ENCODE measurements around the gene CSKMT. TPM values are rescaled to one million over a fixed set of nuclear protein-coding genes. Genes with fewer than 3 reads are reported as not detected.

The CSKMT gene
- total RNA-seq, 1 experiment from 2014 or later, result 63.5 TPM

GRCh38 chr11:62665599-62666258 lies 617 bp downstream of the CSKMT start (continued):
- TF ChIP-seq EZH2phosphoT487 (IDR thresholded peaks at IDR 0.05; ENCODE audit: borderline replicate concordance) (no peak), SIN3A (IDR thresholded peaks at IDR 0.05; ENCODE audit: low read depth) (no peak), MAX (IDR thresholded peaks at IDR 0.05) (no peak), RAD21 (IDR thresholded peaks at IDR 0.05; ENCODE audit: low read depth) (no peak)

- Histone ChIP-seq H3K27me3 (ENCODE audit: insufficient read depth, low read length) (no peaks in the 10 kb centered on the region), H3K9me3 (ENCODE audit: control insufficient read depth in 1 of 2, insufficient read depth in 1 of 2, low read depth in 1 of 2, low read length in 2 of 2) (no peaks in the 10 kb centered on the region), H4K20me1 (ENCODE audit: insufficient read depth) (no peaks in the 10 kb centered on the region), H3K4me3 (replicated peaks in 1 of 2; ENCODE audit: low read depth in 1 of 2, low read length in 2 of 2) (peak overlapping the region; percentile 99), H3K9me2 (ENCODE audit: insufficient read depth) (no peaks in the 10 kb centered on the region), H3K36me3 (ENCODE audit: control insufficient read depth in 1 of 2, insufficient read depth in 2 of 2, low read length in 2 of 2) (peaks cover 11 to 32% of the 10 kb centered on the region in 2 experiments; a peak in 3 of 4 replicates), H3K4me1 (ENCODE audit: control insufficient read depth in 1 of 2, insufficient read depth in 2 of 2, low read length in 2 of 2) (peaks cover 30 to 54% of the 10 kb centered on the region in 2 experiments; a peak in 3 of 4 replicates), H3K79me2 (ENCODE audit: insufficient read depth, low read length) (peaks cover 68% of the 10 kb centered on the region), H3K9ac (ENCODE audit: low read length) (peak overlapping the region; percentile 100), H2AFZ (ENCODE audit: low read depth, low read length, poor library complexity, severe bottlenecking) (no peak overlapping the region), H3K27ac (ENCODE audit: low read depth, low read length) (peak overlapping the region; percentile 96), H3K4me2 (ENCODE audit: low read length) (peak overlapping the region; percentile 98)
- intact Hi-C loops (cut with micrococcal nuclease), result no loop called here
- ChIA-PET POLR2A (interaction anchor here (1.0 to 8.9 kb wide), 13 partner anchors 8 to 272 kb away, joined by 3 to 195 read pairs (median 6); partner anchors contain the start of genes B3GAT3, EEF1G, GANAB and INTS5), CTCF (interaction anchor here (1.6 to 1.9 kb wide), 2 partner anchors 11 to 120 kb away, joined by 5 to 6 read pairs; no protein-coding TSS in a partner anchor), RAD21 (ENCODE audit: low non-redundant PET in 1 of 2, low total read pairs in 2 of 2, uncharacterized antibody in 2 of 2, unreplicated experiment in 2 of 2) (no interaction called here)
- DNase-seq (ENCODE audit: low read depth, low spot score), result no peak
- peak; percentile 2; the same call in 1 of the 2 replicates for ATAC-seq
- no TSS peak for BruUV-seq (replicated peaks)
- TF ChIP-seq POLR2A (IDR thresholded peaks at IDR 0.05; ENCODE audit: borderline replicate concordance, extremely low read depth, insufficient read depth, insufficient read length), result peak; percentile 19
- no peak for TF ChIP-seq CBX3 (IDR thresholded peaks at IDR 0.05; ENCODE audit: low read depth)
- TF ChIP-seq FOSL1 (IDR thresholded peaks at IDR 0.05; ENCODE audit: low read depth), result no peak
- TF ChIP-seq POLR2AphosphoS5 (IDR thresholded peaks at IDR 0.05; ENCODE audit: low read depth, low read length), result peak; percentile 42
- no peak for TF ChIP-seq MAX (IDR thresholded peaks at IDR 0.05)
- no peak for TF ChIP-seq SIN3A (IDR thresholded peaks at IDR 0.05; ENCODE audit: low read depth)
- TF ChIP-seq EGR1 (IDR thresholded peaks at IDR 0.05; ENCODE audit: low read depth), result no peak
- no peak for TF ChIP-seq SP1 (IDR thresholded peaks at IDR 0.05; ENCODE audit: low read depth)
- TF ChIP-seq TCF7L2 (IDR thresholded peaks at IDR 0.05; ENCODE audit: borderline replicate concordance, extremely low read depth, insufficient read depth, insufficient read length), result no peak
- TF ChIP-seq EZH2 (IDR thresholded peaks at IDR 0.05), result no peak
Observed at GRCh38 chr11:62666259-62666926, 1.3 kb downstream of the CSKMT start.

Measured in HCT116 (cell line).